Activated CD8-positive, alpha-beta memory T cell treated with anti-CD3 and anti-CD28 coated beads, Interleukin-2, amount 50 U/mL, for 1 hour (primary cell): ENCODE results near the gene MRPS34.

ENCODE experiments used
- DNase-seq: peaks from one replicate; pipeline ENCODE4 v3.0.0-alpha.2; 2020; ENCODE audit errors: extremely low read depth

MRPS34 gene

GRCh38 chr16:1781254-1781653 lies 8.3 kb upstream of the MRPS34 start:
- DNase-seq: no peak

GRCh38 chr16:1780677-1781072 lies 7.7 kb upstream of the MRPS34 start:
- no peak for DNase-seq

DNA sequence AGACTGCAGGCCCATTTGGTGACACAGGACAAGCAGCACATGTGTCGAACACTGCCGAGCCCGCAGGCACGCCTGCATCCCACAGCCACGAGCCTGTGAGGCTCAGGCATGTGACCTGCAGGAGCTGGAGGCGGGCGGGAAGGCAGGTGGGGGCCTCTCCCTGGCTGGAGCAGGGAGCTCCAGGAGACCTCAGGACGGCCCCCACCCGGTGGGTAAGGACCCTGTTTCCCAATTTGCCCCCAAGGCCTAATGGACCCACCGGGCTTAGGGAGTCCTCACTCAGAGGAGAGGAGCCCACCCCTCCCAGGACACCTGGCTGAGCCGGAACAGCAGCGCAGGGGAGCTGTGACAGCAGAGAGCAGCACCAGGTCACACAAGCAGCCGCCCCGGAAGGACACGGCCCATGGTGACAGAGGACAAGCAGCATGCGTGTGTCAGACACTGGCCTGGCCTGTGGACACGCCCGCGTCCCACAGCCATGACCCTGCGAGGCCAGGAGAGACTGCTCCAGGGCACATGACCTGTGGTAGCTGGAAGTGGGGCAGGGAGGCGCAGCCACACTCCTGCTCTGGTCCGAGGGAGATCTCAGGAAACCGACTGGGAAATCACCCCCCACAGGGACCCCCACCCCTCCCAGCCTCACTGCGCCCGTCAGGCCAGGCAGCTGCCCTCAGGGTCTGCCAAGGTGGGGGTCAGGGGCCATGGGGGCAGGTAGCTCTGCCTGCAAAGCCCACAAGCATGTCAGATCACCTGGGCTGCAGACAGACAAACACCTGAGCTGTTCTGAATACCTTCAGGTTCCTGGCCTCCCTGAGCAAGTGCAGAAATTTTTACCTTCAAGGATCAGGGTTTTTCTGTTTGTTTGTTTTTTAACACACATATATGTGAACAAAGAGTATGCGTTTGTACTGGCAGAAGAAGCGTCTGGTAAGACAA lies 7.1 kb upstream of the MRPS34 start:
- DNase-seq: no peak

DNA sequence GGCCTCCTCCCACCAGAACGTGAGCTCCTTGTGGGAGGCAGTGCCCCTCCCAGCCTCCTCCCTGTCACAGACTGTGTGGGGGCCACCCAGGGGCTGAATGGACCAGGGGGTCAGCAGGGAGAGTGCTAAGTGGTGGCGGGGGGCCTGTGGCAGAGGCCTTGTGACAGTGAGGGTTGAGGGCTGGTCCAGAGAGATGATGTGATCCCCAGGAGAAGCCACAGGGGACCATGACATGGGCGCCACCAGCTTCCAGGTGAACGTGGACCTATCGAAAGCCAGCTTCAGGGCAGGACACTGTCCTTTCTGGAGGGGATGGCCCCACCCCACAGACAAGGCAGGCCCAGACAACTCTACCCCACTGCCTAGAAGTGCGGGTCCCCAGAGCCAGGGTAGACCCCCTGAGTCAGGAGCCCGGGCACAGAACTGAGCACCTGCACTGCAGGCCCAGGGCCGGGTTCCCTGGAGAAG lies 6.3 kb upstream of the MRPS34 start:
- no peak for DNase-seq

GRCh38 chr16:1778200-1779179 lies 5.6 kb upstream of the MRPS34 start:
- no peak for DNase-seq

GRCh38 chr16:1777375-1778199 lies 4.7 kb upstream of the MRPS34 start:
- no peak for DNase-seq

DNA sequence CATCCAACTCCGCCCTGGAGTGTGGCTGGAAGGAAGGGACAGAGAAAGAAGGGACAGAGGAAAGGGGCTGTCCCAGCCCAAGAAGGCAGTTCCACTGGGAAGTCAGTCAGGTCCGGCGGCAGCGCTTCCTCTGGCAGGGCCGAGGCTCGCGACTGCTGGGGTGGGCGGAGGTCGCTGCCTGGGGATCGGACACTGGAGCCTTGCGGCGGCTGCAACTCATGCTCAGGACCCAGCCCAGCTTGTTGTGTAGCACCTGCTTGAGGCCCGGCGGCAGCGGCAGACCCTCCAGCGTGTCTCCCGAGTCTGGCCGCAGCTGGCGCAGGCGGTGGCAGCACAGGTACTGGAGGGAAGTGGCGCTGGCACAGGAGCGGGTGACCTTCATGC lies 4.0 kb upstream of the MRPS34 start:
- DNase-seq: no peak

DNA sequence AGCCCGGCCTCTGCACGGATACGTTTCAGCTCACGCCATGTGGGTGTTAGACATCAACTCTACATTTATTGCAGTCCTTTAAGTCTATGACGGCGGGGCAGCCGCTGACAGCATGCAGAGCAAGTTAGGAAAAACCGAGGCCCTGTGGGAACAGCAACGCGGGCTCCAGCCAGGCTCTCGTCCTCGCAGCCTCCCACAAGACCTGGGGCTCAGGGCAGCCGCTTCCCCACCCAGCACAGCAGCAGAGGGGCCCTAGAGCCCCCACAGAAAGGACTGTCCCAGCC lies 3.7 kb upstream of the MRPS34 start:
- DNase-seq: no peak

- DNase-seq: no peak
Observed at GRCh38 chr16:1775846-1776671, 3.1 kb upstream of the MRPS34 start.

DNA sequence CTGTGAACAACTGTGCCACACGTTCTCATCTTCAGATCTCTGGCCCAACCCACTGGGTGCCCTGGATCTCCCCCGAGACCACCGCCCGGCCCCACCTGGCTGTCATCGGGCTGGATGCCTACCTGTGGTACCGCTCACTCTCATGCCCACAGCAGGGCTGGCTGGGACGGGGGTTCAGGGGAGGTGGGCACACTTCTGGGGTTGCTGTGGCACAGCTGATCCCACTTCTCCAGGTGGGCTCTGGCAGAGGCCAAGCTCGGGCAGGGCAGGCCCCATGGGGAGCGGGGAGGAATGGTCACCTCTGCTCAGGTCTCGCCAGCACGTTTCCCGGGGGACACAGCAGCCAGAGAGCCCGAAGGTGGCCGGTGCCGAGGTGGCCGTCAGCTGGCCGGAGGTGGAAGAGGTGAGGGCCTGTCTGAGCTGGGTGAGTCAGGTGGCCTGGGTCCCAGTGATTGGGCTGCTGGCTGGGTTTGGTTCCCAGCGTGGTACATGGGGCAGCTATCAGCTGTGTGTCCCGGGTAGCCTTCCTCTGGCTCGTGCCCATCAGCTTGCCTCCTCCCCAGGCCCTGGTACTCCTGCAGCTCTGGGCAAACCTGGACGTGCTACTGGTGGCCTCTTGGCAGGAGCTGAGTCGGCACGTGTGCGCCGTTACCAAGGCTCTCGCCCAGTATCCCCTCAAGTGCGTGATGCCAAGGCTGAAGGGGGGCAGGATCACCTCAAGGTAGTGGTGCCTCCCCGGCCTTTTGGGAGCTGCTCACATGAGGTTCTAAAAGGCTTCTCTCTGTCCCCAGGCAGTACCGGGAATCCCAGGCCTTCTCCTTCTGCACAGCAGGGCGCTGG lies 2.3 kb upstream of the MRPS34 start:
- DNase-seq: no peak

DNA sequence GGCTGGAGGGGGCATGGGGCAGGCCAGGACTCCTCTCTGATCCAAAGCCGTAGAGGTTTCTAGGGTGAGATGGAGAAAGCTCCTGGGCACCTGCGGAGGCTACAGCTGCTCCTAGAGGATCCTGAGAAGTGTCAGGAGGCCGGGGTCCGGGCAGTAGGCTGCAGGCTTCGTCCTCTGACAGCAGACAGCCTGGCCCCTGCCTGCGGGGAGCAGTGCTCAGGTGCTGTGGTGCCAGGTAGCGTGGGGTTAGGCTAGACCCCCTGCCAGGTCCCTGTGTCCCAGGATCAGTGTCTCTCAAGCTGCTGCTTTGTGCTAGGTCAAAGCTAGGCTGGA lies 1.5 kb upstream of the MRPS34 start:
- DNase-seq: no peak

DNA sequence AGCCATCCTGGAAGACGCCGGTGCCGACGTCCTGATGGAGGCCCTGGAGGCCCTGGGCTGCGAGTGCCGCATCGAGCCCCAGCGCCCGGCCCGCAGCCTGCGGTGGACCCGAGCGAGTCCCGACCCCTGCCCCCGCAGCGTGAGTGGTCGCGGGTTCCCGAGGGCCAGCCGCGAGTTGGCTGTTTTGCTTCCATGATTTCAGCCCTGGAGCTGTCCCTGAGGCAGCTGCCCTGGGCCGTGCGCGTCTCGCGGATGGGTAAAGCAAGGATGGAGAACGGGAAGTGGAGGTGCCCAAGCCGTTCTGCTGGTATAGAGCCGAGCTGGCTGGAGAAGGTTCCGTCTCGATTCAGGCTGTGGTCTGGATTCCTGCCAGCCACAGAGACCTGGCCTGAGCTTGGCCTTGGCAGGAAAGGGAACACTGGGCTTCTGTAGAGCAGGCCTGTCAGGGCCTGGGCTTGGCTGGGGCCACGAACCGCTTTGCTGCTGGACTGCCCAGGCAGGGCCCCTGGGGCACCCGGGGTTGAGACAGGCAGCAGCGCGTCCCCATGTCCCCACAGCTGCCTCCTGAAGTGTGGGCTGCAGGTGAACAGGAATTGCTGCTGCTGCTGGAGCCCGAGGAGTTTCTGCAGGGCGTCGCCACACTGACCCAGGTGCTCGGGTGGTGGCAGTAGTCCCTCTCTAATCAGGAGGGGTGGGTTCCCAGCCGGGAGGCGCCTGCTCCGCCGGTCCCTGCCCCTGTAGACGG lies 941 bp upstream of the MRPS34 start:
- DNase-seq: no peak

GRCh38 chr16:1772362-1772907 lies 499 bp downstream of the MRPS34 start, which contains the start of gene EME2:
Gene EME2 (plus strand): TSS chr16:1772810. CDS start chr16:1773228, 418 bp downstream.
- no peak for DNase-seq

- DNase-seq: no peak
Observed at GRCh38 chr16:1771864-1772361, 1.0 kb downstream of the MRPS34 start.

- no peak for DNase-seq
Observed at GRCh38 chr16:1771188-1771863, 1.6 kb downstream of the MRPS34 start, which contains the start of gene NME3. Gene NME3 (minus strand): TSS chr16:1771543. CDS start chr16:1771534, 9 bp downstream.

DNA sequence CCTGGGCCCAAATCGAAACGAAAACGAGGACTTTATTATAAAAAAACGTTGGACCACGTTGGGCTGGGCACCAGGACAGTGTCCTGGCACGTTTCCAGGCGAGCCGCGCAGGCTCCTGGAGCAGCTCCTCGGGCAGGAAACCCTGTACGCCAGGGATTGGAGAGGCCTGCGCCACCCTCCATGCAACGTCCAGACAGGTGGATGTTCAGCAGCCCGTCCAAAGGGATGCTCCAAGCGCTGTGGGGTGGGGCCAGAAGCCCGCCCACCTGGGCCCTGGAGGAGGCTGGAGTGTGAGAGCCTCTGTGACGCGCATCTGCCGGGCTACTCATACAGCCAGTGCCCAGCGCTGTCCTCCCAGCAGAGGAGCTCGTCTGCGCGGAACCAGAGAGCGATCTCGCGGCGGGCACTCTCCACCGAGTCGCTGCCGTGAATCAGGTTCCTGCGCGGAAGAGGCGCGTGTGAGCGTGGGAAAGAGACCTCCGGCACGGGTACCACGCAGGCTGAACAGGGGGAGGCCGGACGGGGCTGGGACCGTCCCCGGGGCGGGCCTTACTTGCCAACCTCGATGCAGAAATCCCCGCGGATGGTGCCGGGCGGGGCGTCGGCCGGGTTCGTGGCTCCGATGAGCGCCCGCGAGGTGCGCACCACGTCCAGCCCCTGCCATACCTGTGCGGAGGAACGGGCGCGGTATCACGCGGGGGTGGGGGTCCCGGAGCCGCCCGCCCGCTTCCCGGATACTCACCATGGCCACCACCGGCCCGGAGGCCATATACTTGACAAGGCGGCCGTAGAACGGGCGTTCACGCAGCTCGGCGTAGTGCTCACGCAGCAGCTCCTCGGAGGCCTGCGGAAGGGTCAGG lies 2.4 kb downstream of the MRPS34 start:
- DNase-seq: no peak
